GM12891 (cell line): Measurements from ENCODE around the gene HEY2.

Experiments used
- POLR2A ChIP-seq: IDR thresholded peaks from 2 replicates; pipeline ENCODE4 v1.6.1; 2011; ENCODE audit warnings: low read depth, low read length, control low read depth
- POLR2AphosphoS5 ChIP-seq: IDR thresholded peaks from 2 replicates; pipeline ENCODE4 v1.6.1; 2011; ENCODE audit warnings: low read depth, low read length, control low read depth
- SPI1 ChIP-seq: IDR thresholded peaks from 2 replicates; pipeline ENCODE4 v1.6.1; 2011; ENCODE audit warnings: low read depth, low read length, control low read depth
- TAF1 ChIP-seq: IDR thresholded peaks from 2 replicates; pipeline ENCODE4 v1.6.1; 2011; ENCODE audit warnings: low read depth, low read length, control low read depth

GRCh38 chr6:125750692-125751333 is 1.4 kb downstream of the HEY2 start:
- TF ChIP-seq POLR2AphosphoS5 (no peak), POLR2A (no peak), TAF1 (no peak), SPI1 (no peak)
